NCI-H2107 treated with DMSO at 0.1 percent for 48 hours (cell line): ENCODE measurements around the gene XRCC6.
A peak's percentile ranks its signal among the peaks of the same experiment; 100 is the strongest.
"Not testable (repeated sequence)": the region's sequence is repeated elsewhere in the genome, so short reads cannot be mapped to it uniquely, and the experiment has no call there.

Source experiments
- DNase-seq: peaks from one replicate; lab custom pipeline; 2025; ENCODE audit not compliant: unreplicated experiment; lab: John Stamatoyannopoulos, UW

Gene XRCC6

GRCh38 chr22:41683052-41683451, 62.0 kb downstream of the XRCC6 start:
- DNase-seq: no peak

GRCh38 chr22:41683616-41684015, 62.5 kb downstream of the XRCC6 start:
- no peak for DNase-seq

- no peak for DNase-seq
Measured at GRCh38 chr22:41684194-41684593, 63.1 kb downstream of the XRCC6 start.

GRCh38 chr22:41686890-41687289, 65.8 kb downstream of the XRCC6 start:
- not testable (repeated sequence) for DNase-seq

GRCh38 chr22:41687901-41688364, 66.8 kb downstream of the XRCC6 start:
- DNase-seq: no peak

- DNase-seq: peak; percentile 30
Measured at GRCh38 chr22:41688365-41689211, 67.5 kb downstream of the XRCC6 start, which contains the start of gene SNU13. TSS of gene SNU13 (minus strand) at chr22:41688867. CDS start at chr22:41688796, 71 bp downstream.

- DNase-seq: no peak
Measured at GRCh38 chr22:41690476-41690875, 69.4 kb downstream of the XRCC6 start.

- DNase-seq: no peak
Measured at GRCh38 chr22:41695211-41695610, 74.1 kb downstream of the XRCC6 start.

- DNase-seq: no peak
Measured at GRCh38 chr22:41696703-41697102, 75.6 kb downstream of the XRCC6 start.

GRCh38 chr22:41697126-41697775, 76.2 kb downstream of the XRCC6 start:
- peak; percentile 49 for DNase-seq

GRCh38 chr22:41699264-41700107, 78.4 kb downstream of the XRCC6 start, which contains the start of gene MEI1:
TSS of gene MEI1 (plus strand) at chr22:41699503. CDS start at chr22:41699539, 36 bp downstream.
- DNase-seq: no peak

GRCh38 chr22:41700108-41700364, 78.9 kb downstream of the XRCC6 start:
- no peak for DNase-seq

- no peak for DNase-seq
Measured at GRCh38 chr22:41702763-41703162, 81.7 kb downstream of the XRCC6 start.

GRCh38 chr22:41709341-41709740, 88.2 kb downstream of the XRCC6 start:
- DNase-seq: no peak

GRCh38 chr22:41713004-41713403, 91.9 kb downstream of the XRCC6 start:
- no peak for DNase-seq
